Measurements from ENCODE around the gene HS1BP3.

DNA sequence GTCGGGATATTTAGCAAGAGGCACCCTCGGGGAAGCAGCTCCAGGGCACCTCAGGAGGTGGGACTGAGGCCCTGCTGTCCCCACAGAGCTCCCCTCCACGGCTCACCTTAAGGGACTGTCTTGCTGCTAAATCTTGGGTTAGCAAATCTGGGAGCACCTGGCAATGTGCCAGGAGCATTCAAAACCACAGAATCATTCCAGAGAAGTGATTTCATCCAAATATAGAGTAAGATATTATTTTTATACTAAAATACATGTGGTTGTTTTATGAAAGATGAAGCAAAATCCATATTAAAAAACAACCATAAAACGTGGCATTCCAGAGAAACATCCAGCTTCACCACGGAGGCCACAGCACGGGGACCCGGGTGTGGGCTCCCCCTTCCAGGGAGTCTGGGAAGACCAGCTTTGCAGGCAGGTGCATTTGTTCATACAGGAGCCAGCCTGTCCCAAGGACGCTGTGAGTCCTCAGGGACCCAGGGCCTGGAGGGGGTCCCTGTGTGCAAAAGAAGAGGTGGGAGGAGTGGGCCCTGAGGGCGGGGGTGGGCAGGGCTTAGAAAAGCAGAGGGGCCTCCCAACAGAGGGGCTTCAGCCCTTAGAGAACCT, 16.3 kb downstream of the HS1BP3 start:
- TF ChIP-seq, protein P1, sequence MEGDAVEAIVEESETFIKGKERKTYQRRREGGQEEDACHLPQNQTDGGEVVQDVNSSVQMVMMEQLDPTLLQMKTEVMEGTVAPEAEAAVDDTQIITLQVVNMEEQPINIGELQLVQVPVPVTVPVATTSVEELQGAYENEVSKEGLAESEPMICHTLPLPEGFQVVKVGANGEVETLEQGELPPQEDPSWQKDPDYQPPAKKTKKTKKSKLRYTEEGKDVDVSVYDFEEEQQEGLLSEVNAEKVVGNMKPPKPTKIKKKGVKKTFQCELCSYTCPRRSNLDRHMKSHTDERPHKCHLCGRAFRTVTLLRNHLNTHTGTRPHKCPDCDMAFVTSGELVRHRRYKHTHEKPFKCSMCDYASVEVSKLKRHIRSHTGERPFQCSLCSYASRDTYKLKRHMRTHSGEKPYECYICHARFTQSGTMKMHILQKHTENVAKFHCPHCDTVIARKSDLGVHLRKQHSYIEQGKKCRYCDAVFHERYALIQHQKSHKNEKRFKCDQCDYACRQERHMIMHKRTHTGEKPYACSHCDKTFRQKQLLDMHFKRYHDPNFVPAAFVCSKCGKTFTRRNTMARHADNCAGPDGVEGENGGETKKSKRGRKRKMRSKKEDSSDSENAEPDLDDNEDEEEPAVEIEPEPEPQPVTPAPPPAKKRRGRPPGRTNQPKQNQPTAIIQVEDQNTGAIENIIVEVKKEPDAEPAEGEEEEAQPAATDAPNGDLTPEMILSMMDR (IDR thresholded peaks at IDR 0.05; ENCODE audit: low read depth, low read length, poor library complexity, severe bottlenecking): no peak
- no peak for TF ChIP-seq EZH2phosphoT487 (IDR thresholded peaks at IDR 0.05; ENCODE audit: borderline replicate concordance, low read length)

Data from DOHH2 (cell line).